ENCODE measurements around the gene MTFMT.

Gene MTFMT

DNA sequence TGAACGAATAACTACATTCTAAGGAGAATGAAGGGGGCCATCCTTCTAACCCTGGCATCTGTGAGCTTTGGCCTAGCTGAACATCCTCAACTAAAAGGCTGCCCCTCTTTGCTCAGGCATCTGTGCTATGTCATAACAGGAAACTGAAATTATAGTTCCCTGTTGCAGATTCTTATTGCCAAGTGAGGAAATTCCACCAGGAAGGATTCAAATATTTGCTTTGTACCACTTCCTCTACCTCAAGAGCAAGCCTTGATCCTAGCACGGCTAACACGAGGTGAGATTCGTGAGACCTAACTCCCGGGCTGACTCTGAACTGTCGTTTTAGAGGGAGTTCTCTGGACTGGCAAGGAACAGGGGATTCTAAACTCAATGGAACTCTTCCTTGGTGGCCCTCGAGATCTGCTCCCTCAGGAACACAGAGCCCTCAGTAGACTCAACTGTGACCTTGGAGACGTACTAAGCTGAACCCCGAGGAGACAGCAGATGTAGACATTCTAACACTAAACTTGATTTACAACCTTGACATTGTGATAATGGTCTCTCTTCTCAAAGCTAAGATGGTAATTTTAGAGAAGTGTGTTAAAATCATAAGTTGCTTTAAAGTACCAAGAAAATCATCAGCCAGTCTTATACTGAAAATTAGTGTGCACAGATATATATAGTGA is 43.9 kb downstream of the MTFMT start:
- peak; percentile 35 for DNase-seq

DNA sequence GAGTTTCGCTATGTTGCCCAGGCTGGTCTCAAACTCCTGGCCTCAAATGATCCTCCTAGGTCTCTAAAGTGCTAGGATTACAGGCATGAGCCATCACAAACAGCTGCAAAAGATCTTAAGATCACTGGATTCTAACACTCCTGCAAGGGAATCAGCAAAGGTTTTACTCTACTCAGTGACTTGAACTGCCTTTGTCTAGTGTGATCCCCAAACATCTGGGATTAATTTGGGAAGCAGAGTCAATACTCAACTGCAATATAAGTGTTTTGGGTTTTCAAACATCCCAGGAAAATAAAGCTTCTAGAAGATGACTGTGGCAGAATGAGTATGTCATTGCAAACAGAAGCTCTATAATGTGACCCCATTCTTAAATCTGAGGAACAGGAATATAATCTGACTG is 47.0 kb downstream of the MTFMT start:
- no peak for DNase-seq

DNA sequence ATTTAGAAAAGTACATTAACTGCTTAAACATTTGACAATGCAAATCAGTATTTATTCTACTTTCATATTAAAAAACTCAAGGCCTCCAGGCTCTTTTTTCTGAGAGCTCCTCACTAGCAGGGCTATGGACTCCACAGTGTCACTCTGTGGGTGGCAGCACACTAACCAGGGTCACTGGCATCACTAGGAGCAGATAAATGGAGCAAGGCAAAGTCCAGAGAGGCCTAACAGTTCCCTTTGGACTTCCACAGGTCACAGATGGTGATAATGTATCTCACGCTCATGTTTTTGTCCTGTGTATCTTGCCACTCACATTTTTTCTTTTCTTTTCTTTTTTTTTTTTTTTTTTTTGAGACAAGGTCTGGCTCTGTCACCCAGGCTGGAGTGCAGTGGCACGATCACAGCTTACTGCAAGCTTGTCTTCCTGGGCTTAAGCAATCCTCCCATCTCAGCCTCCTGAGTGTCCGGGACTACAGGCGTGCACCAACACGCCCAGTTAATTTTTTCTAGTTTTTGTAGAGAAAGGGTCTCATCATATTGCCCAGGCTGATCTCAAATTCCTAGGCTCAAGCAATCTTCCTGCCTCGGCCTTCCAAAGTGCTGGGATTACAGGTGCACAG is 47.5 kb downstream of the MTFMT start:
- no peak for DNase-seq

DNA sequence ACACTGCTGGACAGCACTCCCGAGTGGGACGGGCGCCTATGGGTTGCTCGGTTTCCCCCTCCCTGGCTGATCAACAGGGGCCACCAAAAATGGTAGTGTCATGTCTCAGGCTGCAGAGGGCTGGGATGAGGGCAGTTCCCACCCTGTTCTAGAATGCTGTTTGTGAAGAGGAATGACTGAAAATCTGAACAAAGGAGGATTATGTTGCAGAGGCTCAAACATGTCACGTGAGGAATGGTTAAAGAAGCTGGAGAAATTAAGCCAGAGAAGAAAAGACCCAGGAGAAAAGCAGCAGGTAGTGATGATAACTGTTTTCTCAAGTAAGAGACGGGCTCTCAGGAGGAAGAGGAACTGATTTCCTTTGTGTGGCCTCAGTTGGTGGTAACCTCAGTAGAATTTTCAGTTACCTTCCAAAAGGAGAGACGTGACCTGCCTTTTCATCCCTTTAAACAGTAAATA is 50.2 kb downstream of the MTFMT start:
- DNase-seq: no peak

DNA sequence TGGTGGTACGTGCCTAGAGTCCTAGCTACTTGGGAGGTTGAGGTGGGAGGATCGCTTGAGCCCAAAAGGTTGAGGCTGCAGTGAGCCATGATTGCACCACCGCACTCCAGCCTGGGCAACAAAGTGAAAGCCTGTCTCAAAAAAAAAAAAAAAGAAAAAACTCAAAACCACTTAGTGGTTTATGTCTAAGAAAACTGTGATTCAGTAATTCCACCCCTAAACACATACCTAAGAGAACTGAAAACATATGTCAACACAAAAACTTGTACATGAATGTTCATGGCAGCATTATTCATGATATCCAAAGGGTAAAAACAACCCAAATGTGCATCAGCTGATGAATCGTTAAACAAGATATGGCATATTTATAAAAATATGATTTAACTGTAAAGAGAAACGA is 54.0 kb downstream of the MTFMT start:
- DNase-seq: no peak

DNA sequence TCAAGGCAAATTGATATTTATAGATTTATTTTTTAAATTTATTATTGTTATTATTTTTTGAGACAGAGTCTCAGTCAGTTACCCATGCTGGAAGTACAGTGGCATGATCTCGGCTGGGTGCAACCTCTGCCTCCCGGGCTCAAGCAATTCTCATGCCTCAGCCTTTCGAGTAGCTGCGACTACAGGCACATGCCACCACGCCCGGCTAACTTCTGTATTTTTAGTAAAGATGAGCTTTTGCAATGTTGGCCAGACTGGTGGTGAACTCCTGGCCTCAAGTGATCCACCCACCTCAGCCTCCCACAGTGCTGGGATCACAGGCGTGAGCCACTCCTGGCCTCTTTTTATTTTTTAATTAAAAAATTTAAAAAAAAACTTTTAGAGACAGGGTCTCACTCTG is 58.7 kb downstream of the MTFMT start:
- no peak for DNase-seq

DNA sequence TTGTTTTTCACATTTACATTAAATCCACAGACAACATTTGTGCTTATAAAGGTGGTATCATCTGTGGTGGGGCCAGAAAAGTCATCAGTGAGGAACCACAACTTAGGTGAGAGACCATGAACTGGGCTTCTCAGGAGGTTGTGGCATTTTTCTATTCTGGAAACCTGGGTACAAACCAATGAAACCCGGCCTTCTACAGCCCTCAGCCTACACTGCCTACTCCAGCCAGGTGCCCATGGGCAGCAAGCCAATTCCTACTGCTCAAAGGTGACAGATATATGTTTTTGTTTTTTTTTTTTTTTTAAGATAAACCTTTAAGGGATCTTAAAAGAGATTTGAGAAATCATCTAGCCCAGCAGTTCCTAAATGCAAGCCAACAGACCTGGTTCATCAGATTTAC is 60.0 kb downstream of the MTFMT start:
- no peak for DNase-seq

DNA sequence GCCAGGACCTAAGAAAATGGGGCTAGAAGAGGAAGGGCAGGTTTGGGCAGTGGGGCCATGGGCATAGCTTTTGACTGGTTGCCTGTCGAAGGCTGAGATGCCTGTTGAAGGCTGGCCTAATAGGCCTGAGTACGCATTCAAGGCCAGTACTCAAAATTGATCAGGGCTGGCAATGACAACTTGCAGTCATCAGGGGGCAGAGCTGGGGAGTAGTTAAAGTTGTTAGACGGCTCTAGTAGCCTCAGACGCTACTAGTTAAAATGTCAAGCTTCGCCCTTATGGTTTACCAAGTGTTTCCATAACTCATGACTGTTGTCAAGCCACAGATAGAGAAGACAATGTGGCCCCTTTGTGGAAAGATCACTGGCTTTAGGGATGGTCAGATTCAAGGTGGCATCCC is 68.4 kb downstream of the MTFMT start:
- no peak for DNase-seq

DNA sequence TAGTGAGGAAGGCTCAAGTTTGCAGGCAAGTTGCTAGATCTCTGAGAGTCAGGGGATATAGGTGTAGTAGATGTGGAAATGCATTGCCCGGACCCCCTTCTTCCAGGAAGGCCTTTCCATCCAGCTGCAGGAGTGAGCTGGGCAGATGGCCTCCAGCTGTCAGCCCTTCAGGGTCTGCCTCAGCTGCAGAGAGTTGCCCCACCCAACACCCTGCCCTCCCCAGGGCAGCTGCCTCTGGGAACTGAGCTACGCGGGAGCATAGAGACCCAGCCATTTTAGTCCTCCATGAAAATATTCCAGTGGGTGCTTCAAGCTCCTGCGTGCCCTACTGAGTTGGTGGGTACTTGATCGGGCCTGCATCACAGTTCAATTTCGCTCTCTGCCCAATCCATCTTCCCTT is 69.3 kb downstream of the MTFMT start:
- no peak for DNase-seq

DNA sequence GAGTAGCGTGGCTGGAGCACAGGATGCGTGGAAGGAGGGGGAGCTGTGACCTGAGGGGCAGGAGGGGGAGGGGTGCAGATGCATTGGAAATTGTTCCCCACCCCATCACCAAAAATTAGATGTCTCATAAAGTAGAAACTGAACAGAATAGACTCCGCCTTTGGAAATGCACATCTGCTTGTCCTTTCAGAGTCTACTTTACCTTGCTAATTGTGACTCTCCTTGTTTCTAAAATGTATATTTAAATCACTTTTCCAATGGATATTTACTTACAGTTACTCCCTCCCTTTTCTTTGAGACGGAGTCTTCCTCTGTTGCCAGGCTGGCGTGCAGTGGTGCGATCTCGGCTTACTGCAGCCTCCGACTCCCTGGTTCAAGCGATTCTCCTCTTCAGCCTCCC is 70.3 kb downstream of the MTFMT start:
- DNase-seq: no peak

DNA sequence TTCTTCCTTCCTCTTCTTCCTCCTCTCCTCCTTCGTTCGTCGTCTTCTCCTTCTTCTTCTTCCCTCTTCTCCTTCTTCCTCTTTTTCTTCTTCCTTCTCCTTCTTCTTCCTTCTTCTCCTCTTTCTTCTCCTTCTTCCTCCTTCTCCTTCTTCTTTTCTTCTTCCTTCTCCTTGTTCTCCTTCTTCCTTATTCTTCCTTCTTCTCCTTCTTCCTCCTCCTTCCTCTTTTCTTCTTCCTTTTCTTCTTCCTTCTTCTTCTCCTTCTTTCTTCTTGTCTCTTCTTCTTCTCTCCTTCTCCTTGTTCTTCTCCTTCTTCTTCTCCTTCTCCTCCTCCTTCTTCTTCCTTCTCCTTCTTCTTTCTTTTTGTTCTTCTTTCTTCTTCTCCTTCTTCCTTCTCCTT is 75.0 kb downstream of the MTFMT start:
- no peak for DNase-seq

DNA sequence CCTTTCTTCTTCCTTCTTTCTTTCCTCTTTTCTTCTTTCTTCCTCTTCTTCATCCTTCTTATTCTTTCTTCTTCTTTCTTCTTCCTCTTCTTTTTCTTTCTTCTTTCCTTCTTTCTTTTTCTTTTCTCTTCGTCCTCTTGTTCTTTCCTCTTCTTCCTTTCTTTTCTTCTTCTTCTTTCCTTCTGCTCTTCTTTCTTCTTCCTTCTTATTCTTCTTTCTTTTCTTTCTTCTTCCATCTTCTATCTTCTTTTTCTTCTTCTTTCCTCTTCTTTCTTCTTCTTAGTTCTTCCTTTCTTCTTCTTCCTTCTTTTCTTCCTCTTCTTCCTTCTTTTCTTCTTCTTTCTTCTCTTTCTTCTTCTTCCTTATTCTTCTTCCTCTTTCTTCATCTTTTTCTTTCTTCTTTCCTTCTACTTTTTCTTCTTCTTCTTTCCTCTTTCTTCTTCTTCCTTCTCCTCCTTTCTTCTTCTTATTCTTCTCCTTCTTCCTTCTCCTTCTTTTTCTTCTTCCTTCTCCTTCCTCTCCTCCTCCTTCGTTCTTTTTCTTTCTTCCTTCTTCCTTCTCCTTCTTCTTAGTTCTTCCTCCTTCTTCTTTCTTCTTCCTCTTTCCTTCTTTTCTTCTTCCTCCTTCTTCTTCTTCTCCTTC is 77.5 kb downstream of the MTFMT start:
- DNase-seq: no peak
